Mucosa of descending colon (tissue), 3 donors: ENCODE data around the gene PITX1. TPM values are rescaled to one million over a fixed set of nuclear protein-coding genes. Genes with fewer than 3 reads are reported as not detected.

ENCODE experiments used
- ATAC-seq: fragments of 200-7000 bp; cut with Tn5 transposase; one replicate; pipeline ENCODE4 v1.9.1; 2020; ENCODE audit warnings: mild to moderate bottlenecking, moderate library complexity
- DNase-seq, 3 donors: peaks; one replicate each; pipeline ENCODE4 v3.0.0-alpha.2; 2020
- H3K36me3 ChIP-seq: fragments of 200-600 bp; one replicate; pipeline ENCODE4 v1.8.0; 2021; ENCODE audit warnings: low read depth, mild to moderate bottlenecking
- H3K4me1 ChIP-seq: fragments of 200-600 bp; one replicate; pipeline ENCODE4 v1.8.0; 2021; ENCODE audit warnings: low read depth, mild to moderate bottlenecking
- H3K4me3 ChIP-seq: fragments of 200-600 bp; one replicate; pipeline ENCODE4 v1.8.0; 2021; ENCODE audit warnings: mild to moderate bottlenecking
- H3K9me3 ChIP-seq: fragments of 200-600 bp; one replicate; pipeline ENCODE4 v1.8.0; 2021; ENCODE audit warnings: mild to moderate bottlenecking
- intact Hi-C, 2 donors: fragments of 100-400 bp; cut with DNase I in 1 of 2; cut with micrococcal nuclease in 1 of 2; formaldehyde crosslinking; loops; one replicate each; pipeline versions ENCODE4 v1.11.0 to v1.11.1; 2022; cut with DNase I, micrococcal nuclease
- total RNA-seq, 3 donors: library from RNA; stranded (reverse); fragmentation: NEBNext Ultra II Directional in 2 of 3; extraction: Animal tissue kit (Norgen Biotek cat#: 25700) in 2 of 3; gene quantifications; one replicate each; pipeline versions ENCODE4 v1.2.1 to v1.2.4, GENCODE V29; 2021 to 2023
- TF ChIP-seq, protein P1 (sequence below): fragments of 200-600 bp; IDR thresholded peaks from one replicate; pipeline ENCODE4 v1.8.0; 2022; ENCODE audit warnings: antibody characterized with exemption, mild to moderate bottlenecking
- donor health status: DM: no; HTN: no; CAD: no; lungs with moderate emphysema.
- donor health status: DM: no; HTN: no; CAD: no.
- donor health status: DM: no; HTN: yes; CAD: no.

PITX1 gene
- total RNA-seq, 3 donors from 2014 or later: 5.0 to 10.7 (median 6.2) TPM

- intact Hi-C loops: no loop called here
- no peak for DNase-seq
- TF ChIP-seq, protein P1, sequence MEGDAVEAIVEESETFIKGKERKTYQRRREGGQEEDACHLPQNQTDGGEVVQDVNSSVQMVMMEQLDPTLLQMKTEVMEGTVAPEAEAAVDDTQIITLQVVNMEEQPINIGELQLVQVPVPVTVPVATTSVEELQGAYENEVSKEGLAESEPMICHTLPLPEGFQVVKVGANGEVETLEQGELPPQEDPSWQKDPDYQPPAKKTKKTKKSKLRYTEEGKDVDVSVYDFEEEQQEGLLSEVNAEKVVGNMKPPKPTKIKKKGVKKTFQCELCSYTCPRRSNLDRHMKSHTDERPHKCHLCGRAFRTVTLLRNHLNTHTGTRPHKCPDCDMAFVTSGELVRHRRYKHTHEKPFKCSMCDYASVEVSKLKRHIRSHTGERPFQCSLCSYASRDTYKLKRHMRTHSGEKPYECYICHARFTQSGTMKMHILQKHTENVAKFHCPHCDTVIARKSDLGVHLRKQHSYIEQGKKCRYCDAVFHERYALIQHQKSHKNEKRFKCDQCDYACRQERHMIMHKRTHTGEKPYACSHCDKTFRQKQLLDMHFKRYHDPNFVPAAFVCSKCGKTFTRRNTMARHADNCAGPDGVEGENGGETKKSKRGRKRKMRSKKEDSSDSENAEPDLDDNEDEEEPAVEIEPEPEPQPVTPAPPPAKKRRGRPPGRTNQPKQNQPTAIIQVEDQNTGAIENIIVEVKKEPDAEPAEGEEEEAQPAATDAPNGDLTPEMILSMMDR: no peak
- ATAC-seq: no peak
- Histone ChIP-seq H3K4me1 (no peaks in the 10 kb centered on the region), H3K36me3 (no peaks in the 10 kb centered on the region), H3K4me3 (no peak overlapping the region), H3K9me3 (no peaks in the 10 kb centered on the region)
Observed at GRCh38 chr5:135015942-135016341, 18.1 kb downstream of the PITX1 start.

GRCh38 chr5:135013947-135014570 is 20.0 kb downstream of the PITX1 start:
- no peaks in the 10 kb centered on the region for H3K9me3 ChIP-seq
- ATAC-seq: no peak

GRCh38 chr5:135013445-135013844 is 20.6 kb downstream of the PITX1 start:
- no peak for DNase-seq

More at GRCh38 chr5:135013947-135014570, 20.0 kb downstream of the PITX1 start:
- intact Hi-C loops: no loop called here
- Histone ChIP-seq H3K4me3 (no peak overlapping the region), H3K4me1 (no peaks in the 10 kb centered on the region), H3K36me3 (no peaks in the 10 kb centered on the region)
- TF ChIP-seq, protein P1: no peak
- peak in 1 of 3 donors; percentile 20 for DNase-seq

DNA sequence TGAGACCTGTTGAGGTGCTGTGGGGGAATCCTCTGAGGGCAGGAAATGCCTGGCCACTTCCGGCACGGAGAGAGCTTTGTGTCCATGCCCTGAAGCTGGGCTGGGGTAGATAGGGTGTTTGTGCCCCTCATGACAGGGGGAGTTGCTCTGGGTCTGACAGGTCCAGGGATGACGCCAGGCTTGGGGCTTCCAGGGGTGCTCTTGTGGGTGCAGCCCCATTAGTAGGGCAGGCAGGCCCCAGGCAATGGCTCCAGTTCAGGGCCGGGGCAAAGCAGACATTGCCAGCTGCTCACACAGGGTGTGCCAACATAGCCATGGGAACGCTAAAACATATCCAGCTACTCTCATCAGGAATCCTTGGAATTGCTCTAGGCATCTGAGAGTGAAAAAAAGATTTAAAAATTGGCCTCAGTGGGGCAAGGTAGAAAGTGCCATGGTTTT is 21.1 kb downstream of the PITX1 start:
- Histone ChIP-seq H3K9me3 (no peaks in the 10 kb centered on the region), H3K4me3 (no peak overlapping the region), H3K4me1 (no peaks in the 10 kb centered on the region), H3K36me3 (no peaks in the 10 kb centered on the region)
- intact Hi-C loops: no loop called here
- TF ChIP-seq, protein P1: no peak
- DNase-seq (no peak), ATAC-seq (no peak)

More at GRCh38 chr5:135013445-135013844, 20.6 kb downstream of the PITX1 start:
- no peak for ATAC-seq
- H3K4me3 ChIP-seq: no peak overlapping the region
- H3K4me1 ChIP-seq: no peaks in the 10 kb centered on the region
- TF ChIP-seq, protein P1: no peak
- no peaks in the 10 kb centered on the region for H3K36me3 ChIP-seq
- intact Hi-C loops: no loop called here
- H3K9me3 ChIP-seq: no peaks in the 10 kb centered on the region

- ATAC-seq (no peak), DNase-seq (no peak)
- TF ChIP-seq, protein P1: no peak
- Histone ChIP-seq H3K4me1 (no peaks in the 10 kb centered on the region), H3K9me3 (no peaks in the 10 kb centered on the region), H3K36me3 (no peaks in the 10 kb centered on the region), H3K4me3 (no peak overlapping the region)
- intact Hi-C loops: no loop called here
Observed at GRCh38 chr5:135012033-135012588, 21.9 kb downstream of the PITX1 start.
